ENCODE results near the gene EGR1. TPM values are rescaled to one million over a fixed set of nuclear protein-coding genes. Genes with fewer than 3 reads are reported as not detected.

EGR1 gene
- total RNA-seq, 1 experiment from 2014 or later = 84.0 TPM

GRCh38 chr5:138444078-138444773 is 21.1 kb upstream of the EGR1 start:
- intact Hi-C loops (cut with micrococcal nuclease; ENCODE audit: unreplicated experiment) = no loop called here
- Mint-ChIP-seq H3K36me3 (ENCODE audit: insufficient read depth, unreplicated experiment) (no peaks in the 10 kb centered on the region), H3K9me3 (ENCODE audit: unreplicated experiment) (no peaks in the 10 kb centered on the region), H3K27me3 (ENCODE audit: insufficient read depth, unreplicated experiment) (no peaks in the 10 kb centered on the region), H3K4me1 (ENCODE audit: low read depth, unreplicated experiment) (no peaks in the 10 kb centered on the region), H3K4me3 (ENCODE audit: unreplicated experiment) (no peak overlapping the region), H3K27ac (ENCODE audit: unreplicated experiment) (no peak overlapping the region)
- Histone ChIP-seq H3K4me3 (ENCODE audit: low read depth, low read length) (no peak overlapping the region), H3K36me3 (ENCODE audit: control insufficient read depth, insufficient read depth, low read length) (no peaks in the 10 kb centered on the region), H3K4me1 (peaks cover 10% of the 10 kb centered on the region), H3K27me3 (replicated peaks; ENCODE audit: control insufficient read depth, insufficient read depth, low read length) (no peaks in the 10 kb centered on the region), H3K9me3 (no peaks in the 10 kb centered on the region)
- TF ChIP-seq, protein P1, sequence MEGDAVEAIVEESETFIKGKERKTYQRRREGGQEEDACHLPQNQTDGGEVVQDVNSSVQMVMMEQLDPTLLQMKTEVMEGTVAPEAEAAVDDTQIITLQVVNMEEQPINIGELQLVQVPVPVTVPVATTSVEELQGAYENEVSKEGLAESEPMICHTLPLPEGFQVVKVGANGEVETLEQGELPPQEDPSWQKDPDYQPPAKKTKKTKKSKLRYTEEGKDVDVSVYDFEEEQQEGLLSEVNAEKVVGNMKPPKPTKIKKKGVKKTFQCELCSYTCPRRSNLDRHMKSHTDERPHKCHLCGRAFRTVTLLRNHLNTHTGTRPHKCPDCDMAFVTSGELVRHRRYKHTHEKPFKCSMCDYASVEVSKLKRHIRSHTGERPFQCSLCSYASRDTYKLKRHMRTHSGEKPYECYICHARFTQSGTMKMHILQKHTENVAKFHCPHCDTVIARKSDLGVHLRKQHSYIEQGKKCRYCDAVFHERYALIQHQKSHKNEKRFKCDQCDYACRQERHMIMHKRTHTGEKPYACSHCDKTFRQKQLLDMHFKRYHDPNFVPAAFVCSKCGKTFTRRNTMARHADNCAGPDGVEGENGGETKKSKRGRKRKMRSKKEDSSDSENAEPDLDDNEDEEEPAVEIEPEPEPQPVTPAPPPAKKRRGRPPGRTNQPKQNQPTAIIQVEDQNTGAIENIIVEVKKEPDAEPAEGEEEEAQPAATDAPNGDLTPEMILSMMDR (IDR thresholded peaks at IDR 0.05; ENCODE audit: insufficient read depth in 1 of 2, low read depth in 1 of 2, low read length in 1 of 2, severe bottlenecking in 1 of 2, unreplicated experiment in 1 of 2) = no peak
- DNase-seq = no peak
- ChIA-PET CTCF (interaction anchor here (0.9 kb wide), 1 partner anchor 60 kb away, joined by 3 read pairs; no protein-coding TSS in a partner anchor), POLR2A (no interaction called here)
- no TSS peak for BruUV-seq (replicated peaks)

DNA sequence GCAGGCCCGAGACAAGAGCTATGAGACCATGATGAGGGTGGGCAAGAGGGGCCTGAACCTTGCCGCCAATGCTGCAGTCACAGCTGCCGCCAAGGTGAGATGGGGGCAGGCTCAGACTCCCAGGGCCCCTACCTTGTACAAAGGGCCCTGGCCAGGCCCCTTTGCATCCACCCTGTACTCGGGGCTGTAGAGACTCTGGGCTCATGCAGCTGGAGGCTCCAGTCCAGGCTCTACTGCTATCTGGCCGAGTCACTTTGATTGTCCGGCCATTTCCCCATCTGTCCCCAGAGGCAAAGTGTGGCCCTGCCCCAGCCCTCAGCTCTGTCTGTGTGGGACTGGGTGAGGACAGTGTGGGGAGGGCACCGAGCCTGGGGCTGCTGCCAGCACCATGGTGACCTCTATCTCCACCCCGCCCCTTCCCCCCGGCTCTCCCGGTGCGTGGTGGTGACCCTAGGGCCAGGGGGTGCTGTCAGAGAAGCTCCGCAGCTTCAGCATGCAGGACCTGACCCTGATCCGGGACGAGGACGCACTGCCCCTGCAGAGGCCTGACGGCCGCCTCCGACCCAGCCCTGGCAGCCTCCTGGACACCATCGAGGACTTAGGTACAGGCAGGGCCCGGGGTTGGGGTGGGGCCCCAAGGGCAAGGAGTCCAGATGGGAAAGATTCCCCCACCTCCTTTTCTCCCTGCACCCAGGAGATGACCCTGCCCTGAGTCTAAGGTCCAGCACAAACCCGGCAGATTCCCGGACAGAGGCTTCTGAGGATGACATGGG is 20.3 kb upstream of the EGR1 start:
- ChIA-PET POLR2A (no interaction called here), CTCF (interaction anchor here (0.9 kb wide), 1 partner anchor 59 kb away, joined by 3 read pairs; no protein-coding TSS in a partner anchor)
- TF ChIP-seq, protein P1 (IDR thresholded peaks at IDR 0.05; ENCODE audit: insufficient read depth in 1 of 2, low read depth in 1 of 2, low read length in 1 of 2, severe bottlenecking in 1 of 2, unreplicated experiment in 1 of 2) = no peak
- Histone ChIP-seq H3K36me3 (ENCODE audit: control insufficient read depth, insufficient read depth, low read length) (no peaks in the 10 kb centered on the region), H3K9me3 (no peaks in the 10 kb centered on the region), H3K4me3 (ENCODE audit: low read depth, low read length) (no peak overlapping the region), H3K4me1 (peaks cover 10% of the 10 kb centered on the region), H3K27me3 (replicated peaks; ENCODE audit: control insufficient read depth, insufficient read depth, low read length) (no peaks in the 10 kb centered on the region)
- H3K9me3 Mint-ChIP-seq (ENCODE audit: unreplicated experiment) = no peaks in the 10 kb centered on the region
- no peak overlapping the region for H3K4me3 Mint-ChIP-seq (ENCODE audit: unreplicated experiment)
- peak in 1 of 2 experiments; percentile 35 for DNase-seq
- H3K27ac Mint-ChIP-seq (ENCODE audit: unreplicated experiment) = no peak overlapping the region
- BruUV-seq (replicated peaks) = no TSS peak
- H3K36me3 Mint-ChIP-seq (ENCODE audit: insufficient read depth, unreplicated experiment) = no peaks in the 10 kb centered on the region
- no peaks in the 10 kb centered on the region for H3K27me3 Mint-ChIP-seq (ENCODE audit: insufficient read depth, unreplicated experiment)
- no peaks in the 10 kb centered on the region for H3K4me1 Mint-ChIP-seq (ENCODE audit: low read depth, unreplicated experiment)
- intact Hi-C loops (cut with micrococcal nuclease; ENCODE audit: unreplicated experiment) = no loop called here

GRCh38 chr5:138445547-138446271 is 19.6 kb upstream of the EGR1 start:
- CTCF ChIA-PET = interaction anchor here (0.9 kb wide), 1 partner anchor 58 kb away, joined by 3 read pairs; no protein-coding TSS in a partner anchor

More at GRCh38 chr5:138445547-138446271, 19.6 kb upstream of the EGR1 start:
- no TSS peak for BruUV-seq (replicated peaks)
- Mint-ChIP-seq H3K27me3 (ENCODE audit: insufficient read depth, unreplicated experiment) (no peaks in the 10 kb centered on the region), H3K27ac (ENCODE audit: unreplicated experiment) (no peak overlapping the region), H3K9me3 (ENCODE audit: unreplicated experiment) (no peaks in the 10 kb centered on the region), H3K4me3 (ENCODE audit: unreplicated experiment) (no peak overlapping the region), H3K36me3 (ENCODE audit: insufficient read depth, unreplicated experiment) (no peaks in the 10 kb centered on the region), H3K4me1 (ENCODE audit: low read depth, unreplicated experiment) (no peaks in the 10 kb centered on the region)
- no peaks in the 10 kb centered on the region for H3K9me3 ChIP-seq
- intact Hi-C loops (cut with micrococcal nuclease; ENCODE audit: unreplicated experiment) = no loop called here
- H3K4me1 ChIP-seq = peaks cover 10% of the 10 kb centered on the region
- no peaks in the 10 kb centered on the region for H3K27me3 ChIP-seq (replicated peaks; ENCODE audit: control insufficient read depth, insufficient read depth, low read length)
- H3K36me3 ChIP-seq (ENCODE audit: control insufficient read depth, insufficient read depth, low read length) = no peaks in the 10 kb centered on the region
- TF ChIP-seq, protein P1 (IDR thresholded peaks at IDR 0.05; ENCODE audit: insufficient read depth in 1 of 2, low read depth in 1 of 2, low read length in 1 of 2, severe bottlenecking in 1 of 2, unreplicated experiment in 1 of 2) = no peak
- POLR2A ChIA-PET = no interaction called here
- no peak for DNase-seq
- no peak overlapping the region for H3K4me3 ChIP-seq (ENCODE audit: low read depth, low read length)

Data from Caco-2 (cell line).